ENCODE results near the gene ERBB2.
A peak's percentile ranks its signal among the peaks of the same experiment; 100 is the strongest.
"Not testable (repeated sequence)": the region's sequence is repeated elsewhere in the genome, so short reads cannot be mapped to it uniquely, and the experiment has no call there.

ERBB2 gene

DNA sequence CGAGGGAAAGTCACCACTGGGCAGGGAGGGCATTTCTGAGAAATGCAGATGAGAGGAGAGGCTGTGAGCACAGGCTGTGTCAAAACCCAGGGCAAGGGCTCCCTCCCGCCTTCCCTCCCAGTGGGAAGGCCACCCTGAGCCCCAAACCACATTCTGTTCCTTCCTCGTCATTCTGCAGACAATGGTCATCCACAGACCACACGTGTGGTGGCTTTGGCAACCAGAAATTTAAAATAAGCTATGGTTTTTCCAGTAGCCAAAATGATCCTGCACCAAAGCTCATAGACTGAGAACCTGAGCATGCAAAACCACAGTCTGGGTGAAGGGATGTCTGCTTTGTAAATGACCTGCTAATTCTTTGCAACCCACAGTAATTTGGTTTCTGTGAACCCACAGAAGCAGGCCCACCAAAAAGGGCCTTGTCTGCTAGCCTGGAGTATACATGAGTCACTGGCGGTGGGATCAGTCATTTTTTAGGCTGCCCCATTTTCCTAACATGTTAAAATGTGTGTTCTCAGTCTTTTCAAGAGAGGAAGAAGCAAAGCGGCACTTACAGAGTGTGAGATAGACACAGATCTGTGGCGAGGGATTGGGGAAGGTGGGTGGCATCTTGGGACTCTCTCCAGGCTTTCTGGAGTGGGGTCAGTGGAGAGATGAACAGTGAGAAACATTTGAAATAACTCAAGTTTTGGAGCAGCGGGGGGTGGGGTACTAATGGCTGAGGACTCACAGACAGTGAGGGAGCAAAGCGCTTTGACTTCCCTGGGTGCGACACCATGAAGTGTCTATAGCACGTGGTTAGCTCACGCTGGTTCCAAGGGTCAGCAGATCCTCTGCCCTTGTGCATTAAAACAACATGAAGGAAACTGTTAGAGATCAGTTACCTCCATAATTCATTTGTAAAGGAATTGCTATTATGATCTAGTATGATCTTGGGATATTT is 58.3 kb downstream of the ERBB2 start:
- no peaks in the 10 kb centered on the region for H3K36me3 ChIP-seq (ENCODE audit: insufficient read depth, low read length)
- no peak overlapping the region for H3K4me3 ChIP-seq
- H3K9ac ChIP-seq (ENCODE audit: insufficient read length): no peak overlapping the region
- DNase-seq (ENCODE audit: low read depth, low spot score): no peak
- H3K9me3 ChIP-seq (ENCODE audit: low read depth, low read length): no peaks in the 10 kb centered on the region
- H3K27ac ChIP-seq: no peak overlapping the region
- no peak for TF ChIP-seq EZH2 (IDR thresholded peaks at IDR 0.05)
- TF ChIP-seq FOXP2 (optimal IDR thresholded peaks at IDR 0.05; ENCODE audit: control extremely low read depth, extremely low read length, insufficient read depth): no peak
- no peak for TF ChIP-seq POLR2AphosphoS5 (IDR thresholded peaks at IDR 0.05; ENCODE audit: borderline replicate concordance, low read depth, low read length)

DNA sequence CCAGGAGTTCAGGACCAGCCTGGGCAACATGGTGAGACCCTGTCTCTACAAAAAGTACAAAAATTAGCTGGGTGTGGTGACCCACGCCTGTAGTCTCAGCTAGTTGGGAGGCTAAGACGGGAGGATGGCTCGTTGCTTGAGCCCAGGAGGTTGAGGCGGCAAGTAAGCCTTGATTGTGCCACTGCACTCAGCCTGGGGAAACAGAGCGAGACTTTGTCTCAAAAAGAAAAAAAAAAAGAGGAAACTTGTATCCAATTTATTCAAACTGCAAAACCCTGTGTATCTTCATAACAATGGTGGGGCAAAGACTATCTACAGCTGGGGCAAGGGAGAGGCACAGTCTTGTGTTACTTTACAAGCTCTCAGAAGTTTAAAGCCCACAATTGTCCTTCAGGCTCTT is 59.3 kb downstream of the ERBB2 start:
- H3K4me3 ChIP-seq: no peak overlapping the region
- no peak overlapping the region for H3K9ac ChIP-seq (ENCODE audit: insufficient read length)

DNA sequence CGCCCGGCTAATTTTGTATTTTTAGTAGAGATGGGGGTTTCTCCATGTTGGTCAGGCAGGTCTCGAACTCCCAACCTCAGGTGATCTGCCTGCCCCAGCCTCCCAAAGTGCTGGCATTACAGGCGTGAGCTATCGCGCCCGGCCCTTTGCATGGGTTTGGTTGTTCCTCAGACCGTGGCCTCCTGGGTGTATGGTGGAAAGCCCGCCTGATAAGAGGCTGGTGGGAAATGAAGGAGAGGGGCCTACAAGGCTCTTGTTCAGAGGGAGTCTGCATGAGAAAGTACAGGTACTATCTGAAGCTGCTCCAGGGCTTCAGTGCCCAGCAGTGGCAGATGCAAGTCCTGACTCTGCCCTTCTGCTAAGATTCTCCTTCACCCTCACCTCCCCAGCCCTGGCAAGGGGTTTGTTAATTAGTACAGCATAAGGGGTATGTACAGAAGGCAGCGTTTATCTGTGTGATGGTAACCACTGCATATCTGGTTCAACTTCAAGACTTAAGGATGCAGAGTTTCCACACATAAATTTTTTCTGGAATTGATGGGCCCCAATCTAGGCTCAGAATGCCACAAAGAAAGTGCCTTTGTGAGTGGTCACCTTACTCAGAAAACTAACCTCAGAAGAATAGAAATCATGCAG is 62.1 kb downstream of the ERBB2 start:
- Histone ChIP-seq H3K4me3 (no peak overlapping the region), H3K9me3 (ENCODE audit: low read depth, low read length) (no peaks in the 10 kb centered on the region), H3K36me3 (ENCODE audit: insufficient read depth, low read length) (no peaks in the 10 kb centered on the region), H3K27ac (no peak overlapping the region), H3K9ac (ENCODE audit: insufficient read length) (no peak overlapping the region)
- no peak for DNase-seq (ENCODE audit: low read depth, low spot score)
- TF ChIP-seq EZH2 (IDR thresholded peaks at IDR 0.05) (no peak), POLR2AphosphoS5 (IDR thresholded peaks at IDR 0.05; ENCODE audit: borderline replicate concordance, low read depth, low read length) (no peak), FOXP2 (optimal IDR thresholded peaks at IDR 0.05; ENCODE audit: control extremely low read depth, extremely low read length, insufficient read depth) (no peak)

More for the DNA sequence above, 59.3 kb downstream of the ERBB2 start:
- TF ChIP-seq FOXP2 (optimal IDR thresholded peaks at IDR 0.05; ENCODE audit: control extremely low read depth, extremely low read length, insufficient read depth): no peak
- Histone ChIP-seq H3K27ac (no peak overlapping the region), H3K9me3 (ENCODE audit: low read depth, low read length) (no peaks in the 10 kb centered on the region), H3K36me3 (ENCODE audit: insufficient read depth, low read length) (no peaks in the 10 kb centered on the region)
- no peak for DNase-seq (ENCODE audit: low read depth, low spot score)

DNA sequence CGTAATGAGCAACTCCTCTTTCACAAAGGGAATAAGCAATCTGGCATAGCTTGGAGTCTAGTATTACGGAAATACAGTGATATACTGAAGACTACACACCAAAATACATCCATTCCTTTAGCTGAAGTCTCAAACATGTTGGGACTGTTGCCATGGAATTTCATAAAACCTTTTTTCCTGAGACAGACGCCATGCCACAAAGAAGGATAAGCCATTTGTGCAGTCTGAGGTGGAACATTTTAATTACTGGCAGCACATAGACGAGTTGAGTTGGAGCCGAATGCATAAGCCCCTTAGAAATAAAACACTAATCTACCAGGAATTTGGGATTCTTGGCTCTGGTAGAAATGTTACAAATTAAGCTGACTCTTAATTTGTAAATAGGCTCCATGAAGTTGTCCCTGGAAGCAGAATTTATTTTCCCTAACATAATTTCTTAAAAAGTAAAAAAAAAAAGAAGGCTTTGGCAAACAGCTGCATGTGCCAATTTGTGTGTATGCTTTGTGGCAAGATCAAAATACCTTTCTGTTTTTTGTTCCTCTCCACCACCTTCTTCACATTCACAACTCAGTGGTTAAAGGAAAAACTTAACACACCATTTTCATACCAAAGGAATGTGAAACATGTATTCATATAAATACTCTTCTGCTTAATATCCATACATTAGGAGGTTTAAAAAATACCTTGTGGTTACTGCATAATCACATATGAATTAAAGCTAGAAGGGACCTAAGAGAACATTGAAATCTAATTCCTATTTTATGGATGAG is 63.4 kb downstream of the ERBB2 start:
- no peaks in the 10 kb centered on the region for H3K9me3 ChIP-seq (ENCODE audit: low read depth, low read length)
- H3K4me3 ChIP-seq: peak overlapping the region; percentile 10; the same call in 1 of the 2 replicates
- no peak for TF ChIP-seq FOXP2 (optimal IDR thresholded peaks at IDR 0.05; ENCODE audit: control extremely low read depth, extremely low read length, insufficient read depth)
- no peak for DNase-seq (ENCODE audit: low read depth, low spot score)
- peak overlapping the region; percentile 85 for H3K27ac ChIP-seq
- no peaks in the 10 kb centered on the region for H3K36me3 ChIP-seq (ENCODE audit: insufficient read depth, low read length)
- H3K9ac ChIP-seq (ENCODE audit: insufficient read length): no peak overlapping the region

DNA sequence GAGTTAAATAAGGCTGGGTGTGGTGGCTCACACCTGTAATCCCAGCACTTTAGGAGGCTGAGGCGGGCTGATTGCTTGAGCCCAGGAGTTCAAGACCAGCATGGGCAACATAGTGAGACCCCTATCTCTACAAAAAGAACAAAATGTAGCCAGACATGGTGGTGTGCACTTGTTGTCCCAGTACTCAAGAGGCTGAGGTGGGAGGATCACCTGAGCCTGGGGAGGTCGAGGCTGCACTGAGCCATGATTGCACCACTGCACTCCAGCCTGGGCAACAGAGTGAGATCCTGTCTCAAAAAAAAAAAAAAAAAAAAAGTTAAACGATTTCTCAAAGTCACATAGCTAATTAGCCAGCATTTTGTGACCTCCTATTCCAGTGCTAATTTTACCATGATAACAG is 64.3 kb downstream of the ERBB2 start:
- H3K9ac ChIP-seq (ENCODE audit: insufficient read length); DNase-seq (ENCODE audit: low read depth, low spot score); H3K36me3 ChIP-seq (ENCODE audit: insufficient read depth, low read length); H3K27ac ChIP-seq; H3K9me3 ChIP-seq (ENCODE audit: low read depth, low read length); H3K4me3 ChIP-seq: not testable (repeated sequence)

- no peak for TF ChIP-seq FOXP2 (optimal IDR thresholded peaks at IDR 0.05; ENCODE audit: control extremely low read depth, extremely low read length, insufficient read depth)
- no peak for TF ChIP-seq POLR2AphosphoS5 (IDR thresholded peaks at IDR 0.05; ENCODE audit: borderline replicate concordance, low read depth, low read length)
- TF ChIP-seq EZH2 (IDR thresholded peaks at IDR 0.05): no peak
- Histone ChIP-seq H3K36me3 (ENCODE audit: insufficient read depth, low read length) (no peaks in the 10 kb centered on the region), H3K4me3 (no peak overlapping the region), H3K9me3 (ENCODE audit: low read depth, low read length) (no peaks in the 10 kb centered on the region), H3K27ac (no peak overlapping the region), H3K9ac (ENCODE audit: insufficient read length) (no peak overlapping the region)
- no peak for DNase-seq (ENCODE audit: low read depth, low spot score)
Measured at GRCh38 chr17:39765175-39765574, 65.3 kb downstream of the ERBB2 start.

DNA sequence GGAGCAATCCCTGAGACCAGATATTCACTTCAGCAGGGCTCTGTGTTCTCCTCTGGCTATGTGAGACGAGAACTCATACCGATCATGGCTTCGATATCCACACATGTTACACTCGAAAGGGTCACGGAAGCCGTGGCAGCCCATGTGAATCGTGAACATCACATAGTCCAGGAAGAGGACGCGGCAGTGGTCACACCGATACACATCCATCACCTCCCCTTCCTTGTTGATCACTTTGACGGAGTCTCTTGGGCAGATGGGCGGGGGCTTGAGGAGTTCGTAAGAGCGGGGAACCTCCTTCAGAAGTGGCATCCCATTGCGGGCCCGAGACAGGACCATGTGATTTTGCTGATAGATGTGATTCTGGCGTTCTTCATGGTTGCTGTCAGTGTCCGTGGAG is 65.9 kb downstream of the ERBB2 start:
- no peak for DNase-seq (ENCODE audit: low read depth, low spot score)
- Histone ChIP-seq H3K4me3 (no peak overlapping the region), H3K36me3 (ENCODE audit: insufficient read depth, low read length) (no peaks in the 10 kb centered on the region), H3K9me3 (ENCODE audit: low read depth, low read length) (no peaks in the 10 kb centered on the region), H3K27ac (no peak overlapping the region), H3K9ac (ENCODE audit: insufficient read length) (no peak overlapping the region)
- TF ChIP-seq FOXP2 (optimal IDR thresholded peaks at IDR 0.05; ENCODE audit: control extremely low read depth, extremely low read length, insufficient read depth) (no peak), EZH2 (IDR thresholded peaks at IDR 0.05) (no peak), POLR2AphosphoS5 (IDR thresholded peaks at IDR 0.05; ENCODE audit: borderline replicate concordance, low read depth, low read length) (no peak)

- no peak overlapping the region for H3K27ac ChIP-seq
Measured at GRCh38 chr17:39767147-39767546, 67.3 kb downstream of the ERBB2 start.

More at GRCh38 chr17:39767147-39767546, 67.3 kb downstream of the ERBB2 start:
- DNase-seq (ENCODE audit: low read depth, low spot score): no peak
- Histone ChIP-seq H3K9ac (ENCODE audit: insufficient read length) (no peak overlapping the region), H3K4me3 (no peak overlapping the region), H3K36me3 (ENCODE audit: insufficient read depth, low read length) (no peaks in the 10 kb centered on the region), H3K9me3 (ENCODE audit: low read depth, low read length) (no peaks in the 10 kb centered on the region)
- no peak for TF ChIP-seq EZH2 (IDR thresholded peaks at IDR 0.05)
- no peak for TF ChIP-seq FOXP2 (optimal IDR thresholded peaks at IDR 0.05; ENCODE audit: control extremely low read depth, extremely low read length, insufficient read depth)
- TF ChIP-seq POLR2AphosphoS5 (IDR thresholded peaks at IDR 0.05; ENCODE audit: borderline replicate concordance, low read depth, low read length): no peak
